ENCODE results near the gene ADK.

Gene ADK

DNA sequence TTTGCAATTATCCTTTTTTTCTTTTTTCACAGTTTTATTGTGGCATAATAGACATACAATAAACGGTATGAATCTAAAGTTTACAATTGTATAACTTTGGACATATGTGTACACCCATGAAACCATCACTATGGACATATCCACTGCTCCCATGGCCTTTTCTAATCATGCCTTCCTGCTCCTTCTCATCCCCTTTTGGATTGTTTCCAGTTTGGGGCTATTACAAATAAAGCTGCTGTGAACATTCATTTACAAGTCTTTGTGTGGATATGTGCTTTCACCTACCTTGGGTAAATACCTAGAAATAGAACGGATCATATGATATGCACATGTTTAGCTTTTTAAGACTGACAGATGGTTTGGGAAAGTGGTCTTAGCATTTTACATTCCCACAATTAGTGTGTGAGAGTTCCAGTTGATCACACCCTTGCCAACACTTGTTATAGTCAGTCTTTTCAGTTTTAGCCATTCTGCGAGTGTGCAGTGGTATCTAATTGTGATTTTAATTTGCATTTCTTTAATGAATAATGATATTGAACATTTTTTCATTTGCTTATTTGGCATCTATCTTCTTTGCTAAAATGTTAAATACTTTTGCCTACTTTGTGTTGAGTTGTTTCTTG, 554.4 kb downstream of the ADK start:
- no peak for DNase-seq (ENCODE audit: low read depth in 1 of 2, low spot score in 1 of 2)

GRCh38 chr10:74706966-74707365, 555.9 kb downstream of the ADK start:
- DNase-seq (ENCODE audit: low read depth in 1 of 2, low spot score in 1 of 2) = no peak

DNA sequence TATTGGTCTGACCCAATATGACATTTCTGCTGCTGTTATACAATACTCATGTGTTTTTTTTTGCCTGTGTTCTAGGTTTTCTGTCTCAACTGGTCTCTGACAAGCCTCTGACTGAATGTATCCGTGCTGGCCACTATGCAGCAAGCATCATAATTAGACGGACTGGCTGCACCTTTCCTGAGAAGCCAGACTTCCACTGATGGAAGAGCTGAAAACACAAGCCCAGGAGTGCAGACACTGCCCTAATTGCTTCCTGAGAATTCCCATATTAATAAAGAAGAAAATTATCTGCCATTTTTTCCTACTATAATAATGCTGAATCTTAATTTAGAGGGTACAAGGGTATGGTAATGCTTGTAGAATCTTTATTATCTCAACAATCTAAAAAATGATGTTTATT, 557.2 kb downstream of the ADK start:
- no peak for DNase-seq (ENCODE audit: low read depth in 1 of 2, low spot score in 1 of 2)

DNA sequence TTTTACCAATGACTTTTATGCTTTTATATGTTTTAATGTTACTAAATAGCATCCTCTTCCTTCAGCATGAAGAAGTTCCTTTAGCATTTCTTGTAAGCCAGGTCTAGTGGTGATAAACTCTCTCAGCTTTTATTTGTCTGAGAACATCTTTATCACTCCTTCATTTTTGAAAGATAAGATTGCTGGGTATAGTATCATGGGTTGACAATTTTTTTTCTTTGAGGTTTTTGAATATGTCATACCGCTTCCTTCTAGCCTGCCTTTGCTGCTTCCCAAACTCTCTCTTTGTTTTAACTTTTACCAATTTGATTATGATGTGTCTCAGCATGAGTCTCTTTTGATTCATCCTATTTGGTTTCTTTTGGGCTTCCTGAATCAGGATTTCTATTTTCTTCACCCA, 567.2 kb downstream of the ADK start:
- no peak for DNase-seq (ENCODE audit: low read depth in 1 of 2, low spot score in 1 of 2)

DNA sequence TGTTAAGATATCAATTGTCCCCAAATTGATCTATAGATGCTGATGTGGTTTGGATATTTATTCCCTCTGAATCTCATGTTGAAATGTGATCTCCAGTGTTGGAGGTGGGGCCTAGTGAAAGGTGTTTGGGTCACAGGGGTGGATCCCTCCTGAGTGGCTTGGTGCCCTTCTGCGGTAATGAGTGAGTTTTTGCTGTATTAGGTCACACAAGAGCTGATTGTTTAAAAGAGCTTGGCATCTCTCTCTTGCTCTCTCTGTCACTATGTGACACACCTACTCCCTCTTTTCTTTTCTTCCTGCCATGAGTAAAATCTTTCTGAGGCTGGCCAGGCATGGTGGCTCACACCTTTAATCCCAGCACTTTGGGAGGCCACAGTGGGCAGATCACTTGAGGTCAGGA, 577.2 kb downstream of the ADK start:
- no peak for DNase-seq (ENCODE audit: low read depth in 1 of 2, low spot score in 1 of 2)

DNA sequence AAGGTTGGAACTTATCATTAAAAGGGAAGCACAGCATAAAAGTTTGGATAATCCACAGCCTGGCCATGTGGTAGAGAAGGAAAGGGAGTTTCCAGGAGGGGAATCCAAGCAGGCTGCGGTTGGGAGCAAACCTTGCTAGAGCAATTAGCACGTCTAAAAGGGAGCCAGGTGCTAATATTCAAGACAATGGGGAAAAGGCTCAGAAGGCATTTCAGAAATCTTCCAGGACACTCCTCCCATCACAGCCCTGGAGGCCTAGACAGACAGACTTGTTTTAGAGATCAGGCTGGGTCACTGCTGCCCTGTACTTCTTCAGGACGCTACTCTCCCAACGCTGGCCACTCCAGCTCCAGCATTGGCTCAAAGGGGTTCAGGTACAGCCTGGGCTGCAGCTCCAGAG, 579.2 kb downstream of the ADK start:
- DNase-seq (ENCODE audit: low read depth in 1 of 2, low spot score in 1 of 2) = no peak

DNA sequence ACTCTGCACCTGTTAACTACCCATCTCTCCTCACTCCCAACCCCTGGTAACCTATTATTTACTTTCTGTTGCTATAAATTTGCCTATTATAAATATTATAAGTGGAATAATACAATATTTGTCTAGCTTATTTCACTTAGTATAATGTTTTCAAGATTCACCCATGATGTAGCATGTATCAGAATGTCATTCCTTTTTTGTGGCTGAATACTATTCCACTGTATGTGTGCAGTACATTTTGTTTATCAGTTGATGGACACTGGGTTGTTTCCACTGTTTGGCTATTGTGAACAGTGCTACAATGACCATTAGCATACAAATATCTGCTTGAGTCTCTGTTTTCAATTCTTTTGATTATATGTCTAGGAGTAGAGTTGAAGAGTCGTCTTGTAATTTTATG, 582.6 kb downstream of the ADK start:
- no peak for DNase-seq (ENCODE audit: low read depth in 1 of 2, low spot score in 1 of 2)

GRCh38 chr10:74736029-74736428, 585.0 kb downstream of the ADK start:
- DNase-seq (ENCODE audit: low read depth in 1 of 2, low spot score in 1 of 2) = no peak

DNA sequence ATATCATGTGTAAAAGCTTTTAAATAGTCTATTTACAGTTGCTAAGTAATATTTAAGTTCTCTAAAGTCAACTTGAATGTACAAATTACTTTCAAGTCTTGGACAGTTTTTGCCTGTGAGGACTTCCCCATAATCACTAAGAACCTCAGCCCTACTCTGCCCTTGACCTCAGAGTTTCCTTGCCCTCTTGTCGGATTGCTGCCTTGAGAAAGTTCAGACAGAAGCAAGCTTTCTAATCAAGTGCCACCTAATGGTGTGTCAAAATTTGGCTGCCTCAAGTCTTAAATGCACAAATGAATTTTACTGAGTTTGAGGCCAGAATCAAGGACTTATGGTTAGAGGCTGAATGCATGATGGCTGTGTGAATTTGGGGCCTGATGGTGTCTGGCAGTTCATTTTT, 587.0 kb downstream of the ADK start:
- no peak for DNase-seq (ENCODE audit: low read depth in 1 of 2, low spot score in 1 of 2)

GRCh38 chr10:74738542-74738941, 587.5 kb downstream of the ADK start:
- DNase-seq (ENCODE audit: low read depth in 1 of 2, low spot score in 1 of 2) = no peak

GRCh38 chr10:74738985-74739567, 588.1 kb downstream of the ADK start:
- no peak for DNase-seq (ENCODE audit: low read depth in 1 of 2, low spot score in 1 of 2)

GRCh38 chr10:74743401-74743800, 592.4 kb downstream of the ADK start:
- no peak for DNase-seq (ENCODE audit: low read depth in 1 of 2, low spot score in 1 of 2)

DNA sequence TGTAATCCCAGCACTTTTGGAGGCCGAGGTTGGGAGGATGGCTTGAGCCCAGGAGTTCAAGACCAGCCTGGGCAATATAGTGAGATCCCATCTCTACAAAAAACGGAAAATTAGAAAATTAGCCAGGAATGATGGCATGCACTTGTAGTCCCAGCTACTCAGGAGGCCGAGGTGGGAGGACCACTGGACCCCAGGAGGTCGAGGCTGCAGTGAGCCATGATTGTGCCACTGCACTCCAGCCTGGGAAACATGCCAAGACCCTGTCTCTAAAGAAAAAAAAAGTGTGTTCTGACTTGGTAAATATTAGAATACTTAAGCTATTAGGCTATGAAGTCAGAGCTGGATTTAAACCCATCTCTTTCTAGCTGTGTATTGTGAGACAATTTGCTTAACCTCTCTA, 594.4 kb downstream of the ADK start:
- no peak for DNase-seq (ENCODE audit: low read depth in 1 of 2, low spot score in 1 of 2)

DNA sequence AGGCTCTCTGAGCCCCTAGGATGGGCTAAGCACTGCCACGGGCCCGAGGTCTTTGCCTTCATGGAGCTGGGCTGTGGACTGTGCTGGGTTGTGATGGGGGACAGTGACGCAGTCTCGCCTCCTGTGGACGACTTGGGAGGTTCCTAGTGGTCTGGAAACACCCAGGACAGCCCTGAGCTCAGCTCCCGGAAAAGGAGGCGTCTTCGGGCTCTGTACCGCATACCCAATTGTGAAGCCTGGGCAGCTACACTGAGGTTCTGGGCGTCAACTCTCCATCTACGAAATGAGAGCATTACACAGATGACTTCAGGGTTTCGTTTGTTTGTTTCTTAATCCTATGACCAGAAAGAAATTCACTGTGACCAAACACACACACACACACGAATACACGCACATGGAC, 595.8 kb downstream of the ADK start:
- DNase-seq (ENCODE audit: low read depth in 1 of 2, low spot score in 1 of 2) = no peak

DNA sequence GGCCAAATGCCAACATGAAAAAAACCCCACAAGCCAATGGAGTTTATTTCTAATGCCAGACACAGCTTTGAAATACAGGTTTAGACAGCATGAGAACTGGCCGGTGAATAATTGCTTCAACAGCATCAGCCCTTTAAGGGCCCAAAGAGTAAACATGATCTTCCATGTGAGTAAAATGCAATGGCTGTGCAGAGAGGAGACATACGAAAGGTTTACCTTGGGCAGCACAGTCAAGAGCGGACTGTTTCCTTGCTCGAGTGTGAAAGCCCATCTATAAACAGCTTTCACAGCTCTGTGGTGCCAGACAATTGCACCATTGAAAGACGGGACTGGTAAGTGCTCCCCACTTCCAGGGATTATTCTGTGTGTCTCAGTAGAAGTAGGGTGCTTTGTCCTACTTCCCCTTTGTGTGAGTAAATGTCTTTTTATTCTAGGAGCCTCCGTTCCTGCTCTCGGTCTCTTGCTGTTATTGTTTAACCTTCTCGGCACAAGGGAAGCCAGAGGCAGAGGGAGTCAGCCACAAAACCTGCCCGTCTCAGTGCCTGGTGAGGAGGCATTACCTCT, 597.5 kb downstream of the ADK start:
- no peak for DNase-seq (ENCODE audit: low read depth in 1 of 2, low spot score in 1 of 2)

- no peak for DNase-seq (ENCODE audit: low read depth in 1 of 2, low spot score in 1 of 2)
Observed at GRCh38 chr10:74750848-74751274, 599.8 kb downstream of the ADK start.

GRCh38 chr10:74752371-74753040, 601.5 kb downstream of the ADK start:
- no peak for DNase-seq (ENCODE audit: low read depth in 1 of 2, low spot score in 1 of 2)

- no peak for DNase-seq (ENCODE audit: low read depth in 1 of 2, low spot score in 1 of 2)
Observed at GRCh38 chr10:74753442-74754211, 602.6 kb downstream of the ADK start.

GRCh38 chr10:74754381-74754821, 603.4 kb downstream of the ADK start:
- DNase-seq (ENCODE audit: low read depth in 1 of 2, low spot score in 1 of 2) = no peak

DNA sequence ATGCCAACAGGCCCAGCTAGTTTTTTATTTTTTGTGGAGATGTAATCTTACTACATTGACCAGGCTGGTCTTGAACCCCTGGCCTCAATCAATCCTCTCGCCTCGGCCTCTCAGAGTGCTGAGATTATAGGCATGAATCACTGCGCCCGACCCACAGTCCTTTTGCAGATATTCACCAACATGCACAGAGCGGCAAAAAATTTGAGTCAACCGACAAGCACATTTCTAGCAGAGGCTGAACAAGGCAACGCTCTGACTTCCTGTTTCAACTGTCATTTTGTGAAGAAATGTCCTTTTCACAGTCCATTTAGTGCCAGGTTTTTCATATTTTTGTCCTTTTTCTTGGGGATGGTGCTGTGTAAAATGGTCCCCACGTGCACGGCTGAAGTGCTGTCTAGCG, 604.3 kb downstream of the ADK start:
- no peak for DNase-seq (ENCODE audit: low read depth in 1 of 2, low spot score in 1 of 2)

Measured in activated T-helper 1 cell treated with anti-CD3 and anti-CD28 coated beads, Interleukin-2, amount 50 U/mL, for 16 hours (primary cell).